CD4-positive, alpha-beta T cell treated with Interleukin-4 for 1 hour (primary cell): Measurements from ENCODE around the gene URM1.

Source experiments
- DNase-seq, 2 donors: peaks; one replicate each; pipeline ENCODE4 v3.0.0-alpha.2; 2020 to 2022

Gene URM1

GRCh38 chr9:128388150-128388549 is 17.0 kb downstream of the URM1 start:
- DNase-seq = no peak

GRCh38 chr9:128389395-128390149 is 18.4 kb downstream of the URM1 start:
- no peak for DNase-seq

- no peak for DNase-seq
These were observed 19.1 kb downstream of the URM1 start for GRCh38 chr9:128390150-128390812.

GRCh38 chr9:128390813-128391711 is 19.9 kb downstream of the URM1 start:
- DNase-seq = no peak

- no peak for DNase-seq
These were observed 20.8 kb downstream of the URM1 start for GRCh38 chr9:128391956-128392301.

- no peak for DNase-seq
These were observed 21.3 kb downstream of the URM1 start for GRCh38 chr9:128392302-128393144.

GRCh38 chr9:128393145-128393775 is 22.1 kb downstream of the URM1 start:
- no peak for DNase-seq

- DNase-seq = no peak
These were observed 22.8 kb downstream of the URM1 start for GRCh38 chr9:128393970-128394369.

GRCh38 chr9:128394379-128395168 is 23.4 kb downstream of the URM1 start:
- no peak for DNase-seq

- DNase-seq = no peak
These were observed 25.9 kb downstream of the URM1 start for GRCh38 chr9:128396970-128397613.

- no peak for DNase-seq
These were observed 26.7 kb downstream of the URM1 start for GRCh38 chr9:128397831-128398230.

- DNase-seq = no peak
These were observed 28.7 kb downstream of the URM1 start for GRCh38 chr9:128399861-128400260.

GRCh38 chr9:128404560-128404959 is 33.4 kb downstream of the URM1 start:
- DNase-seq = no peak

- no peak for DNase-seq
These were observed 34.1 kb downstream of the URM1 start for GRCh38 chr9:128405077-128405779.

GRCh38 chr9:128405780-128406171 is 34.6 kb downstream of the URM1 start:
- DNase-seq = no peak

- DNase-seq = no peak
These were observed 35.7 kb downstream of the URM1 start for GRCh38 chr9:128406848-128407391.

GRCh38 chr9:128408963-128409431 is 37.8 kb downstream of the URM1 start:
- no peak for DNase-seq

- DNase-seq = no peak
These were observed 38.3 kb downstream of the URM1 start for GRCh38 chr9:128409450-128409849.

- DNase-seq = no peak
These were observed 38.8 kb downstream of the URM1 start for GRCh38 chr9:128409978-128410377.
